HG03520 (cell line): ENCODE data around the gene PRKAR1A.

Experiments
- ATAC-seq: cut with Tn5 transposase; IDR thresholded peaks from one replicate; pipeline ENCODE4 v1.9.1; 2021; ENCODE audit warnings: mild to moderate bottlenecking, moderate library complexity; ENCODE audit not compliant: unreplicated experiment

PRKAR1A gene

GRCh38 chr17:68539548-68540467, 27.6 kb downstream of the PRKAR1A start:
- ATAC-seq: no peak

GRCh38 chr17:68540981-68541380, 28.8 kb downstream of the PRKAR1A start:
- ATAC-seq: no peak

GRCh38 chr17:68541816-68542215, 29.6 kb downstream of the PRKAR1A start:
- ATAC-seq: no peak

GRCh38 chr17:68542698-68543463, 30.7 kb downstream of the PRKAR1A start:
- ATAC-seq: no peak

- no peak for ATAC-seq
Measured at GRCh38 chr17:68544111-68544915, 32.1 kb downstream of the PRKAR1A start.

- no peak for ATAC-seq
Measured at GRCh38 chr17:68556551-68556950, 44.3 kb downstream of the PRKAR1A start.

GRCh38 chr17:68559316-68559715, 47.1 kb downstream of the PRKAR1A start:
- ATAC-seq: no peak

- no peak for ATAC-seq
Measured at GRCh38 chr17:68560966-68561720, 48.9 kb downstream of the PRKAR1A start.

GRCh38 chr17:68562736-68563135, 50.5 kb downstream of the PRKAR1A start:
- no peak for ATAC-seq

- no peak for ATAC-seq
Measured at GRCh38 chr17:68564415-68565111, 52.3 kb downstream of the PRKAR1A start.

- ATAC-seq: no peak
Measured at GRCh38 chr17:68565661-68566441, 53.6 kb downstream of the PRKAR1A start.

GRCh38 chr17:68566442-68566738, 54.2 kb downstream of the PRKAR1A start:
- no peak for ATAC-seq

- no peak for ATAC-seq
Measured at GRCh38 chr17:68567035-68567434, 54.8 kb downstream of the PRKAR1A start.

- no peak for ATAC-seq
Measured at GRCh38 chr17:68567581-68567980, 55.4 kb downstream of the PRKAR1A start.

GRCh38 chr17:68568581-68568980, 56.4 kb downstream of the PRKAR1A start:
- ATAC-seq: no peak

- ATAC-seq: no peak
Measured at GRCh38 chr17:68569346-68569745, 57.1 kb downstream of the PRKAR1A start.

GRCh38 chr17:68570526-68570925, 58.3 kb downstream of the PRKAR1A start:
- no peak for ATAC-seq

GRCh38 chr17:68572138-68572842, 60.1 kb downstream of the PRKAR1A start:
- ATAC-seq: no peak

GRCh38 chr17:68573338-68573737, 61.1 kb downstream of the PRKAR1A start:
- no peak for ATAC-seq
